IPS DF 6.9 (cell line): ENCODE measurements around the gene SLX4IP.

ENCODE experiments used
- DNase-seq: peaks from one replicate; pipeline ENCODE4 v3.0.0-alpha.2; 2013; ENCODE audit warnings: low read depth, low spot score
- H3K27ac ChIP-seq: one replicate; pipeline ENCODE4 v1.5.1; 2013; ENCODE audit warnings: low read length, control low read depth
- H3K27me3 ChIP-seq: 2 replicates; pipeline ENCODE4 v1.6.1; 2013; ENCODE audit warnings: mild to moderate bottlenecking, low read length; ENCODE audit not compliant: control insufficient read depth, insufficient read depth
- H3K36me3 ChIP-seq: 2 replicates; pipeline ENCODE4 v1.6.1; 2013; ENCODE audit warnings: low read length; ENCODE audit not compliant: control insufficient read depth, insufficient read depth
- H3K4me1 ChIP-seq: 2 replicates; pipeline ENCODE4 v1.6.1; 2013; ENCODE audit warnings: low read length; ENCODE audit not compliant: control insufficient read depth, insufficient read depth
- H3K4me3 ChIP-seq: 2 replicates; pipeline ENCODE4 v1.5.1; 2013; ENCODE audit warnings: mild to moderate bottlenecking, low read length
- H3K9me3 ChIP-seq: 2 replicates; pipeline ENCODE4 v1.6.1; 2013; ENCODE audit warnings: low read length, inconsistent platforms; ENCODE audit not compliant: control insufficient read depth, insufficient read depth
- WGBS: extraction: QIAGEN DNeasy Blood & Tissue Kit; methylation state at CpG from one replicate; pipeline ENCODE4 v1.1.7; 2013; ENCODE audit warnings: mixed read lengths, missing lambda C conversion rate; ENCODE audit not compliant: insufficient read length, insufficient coverage; 5-methylcytosine and 5-hydroxymethylcytosine counted together

Gene SLX4IP

DNA sequence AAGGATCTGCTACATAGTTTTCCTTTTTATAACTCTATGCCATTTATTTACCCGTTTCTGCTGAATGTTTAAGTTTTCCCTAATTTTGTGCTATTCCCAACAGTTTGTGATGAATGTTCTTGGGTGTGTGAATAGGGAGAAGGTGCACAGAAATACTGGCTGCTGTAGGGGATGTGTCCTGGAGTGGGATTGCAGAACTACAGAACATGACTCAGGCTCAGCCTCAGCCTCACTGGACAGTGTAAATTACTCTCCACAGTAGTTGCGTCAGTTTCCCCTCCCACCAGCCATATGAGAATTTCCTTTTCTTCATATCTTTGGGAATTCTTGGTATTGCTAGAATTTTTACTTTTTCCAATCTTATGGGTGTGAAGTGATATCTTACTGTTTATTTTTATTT, 57.0 kb downstream of the SLX4IP start:
- WGBS = no CpG with 5 or more reads among the region's 2 CpGs
- Histone ChIP-seq H3K27me3 (no peaks in the 10 kb centered on the region), H3K4me3 (no peak overlapping the region), H3K36me3 (no peaks in the 10 kb centered on the region), H3K4me1 (peaks cover 2% of the 10 kb centered on the region; the same call in 1 of the 2 replicates), H3K27ac (no peak overlapping the region), H3K9me3 (no peaks in the 10 kb centered on the region)
- no peak for DNase-seq

DNA sequence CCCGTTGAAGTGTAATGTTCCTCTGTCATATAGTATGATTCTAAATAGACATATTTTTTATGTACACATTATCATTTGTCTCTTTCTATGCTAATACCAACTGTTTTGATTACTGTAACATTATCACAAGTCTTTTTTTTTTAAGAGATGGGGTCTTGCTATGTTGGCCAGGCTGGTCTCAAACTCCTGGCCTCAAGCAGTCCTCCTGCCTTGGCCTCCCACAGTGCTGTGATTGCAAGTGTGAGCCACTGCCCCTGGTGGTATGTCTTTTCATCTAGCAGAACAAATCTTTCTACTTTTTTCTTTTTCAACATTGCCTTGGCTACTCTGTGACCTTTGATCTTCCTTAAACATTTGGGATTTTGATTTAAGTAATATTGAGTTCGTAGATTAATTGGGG, 57.7 kb downstream of the SLX4IP start:
- Histone ChIP-seq H3K36me3 (no peaks in the 10 kb centered on the region), H3K4me3 (no peak overlapping the region), H3K27me3 (no peaks in the 10 kb centered on the region), H3K27ac (no peak overlapping the region), H3K9me3 (no peaks in the 10 kb centered on the region), H3K4me1 (peaks cover 2% of the 10 kb centered on the region; the same call in 1 of the 2 replicates)
- WGBS = no CpG with 5 or more reads among the region's 2 CpGs
- no peak for DNase-seq

DNA sequence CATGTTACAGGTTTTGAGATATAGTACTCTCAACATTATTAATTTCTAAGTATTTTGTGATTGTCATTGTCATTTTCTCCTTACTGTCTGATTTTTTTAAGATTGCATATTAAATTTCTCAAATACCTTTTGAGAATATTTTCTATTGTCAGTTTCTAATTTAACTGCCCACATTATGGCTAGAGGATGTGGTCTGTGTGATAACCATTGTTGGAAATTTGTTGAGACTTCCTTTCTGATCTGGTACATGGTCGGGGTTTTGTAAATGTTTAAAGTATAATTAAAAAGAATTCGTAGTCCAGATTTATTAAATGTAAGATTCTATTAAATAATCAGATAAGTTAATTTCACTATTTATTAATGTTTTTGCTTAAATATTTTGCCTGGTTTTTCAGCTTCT, 60.1 kb downstream of the SLX4IP start:
- WGBS = 100% methylated on average over 2 of the region's 2 CpGs

DNA sequence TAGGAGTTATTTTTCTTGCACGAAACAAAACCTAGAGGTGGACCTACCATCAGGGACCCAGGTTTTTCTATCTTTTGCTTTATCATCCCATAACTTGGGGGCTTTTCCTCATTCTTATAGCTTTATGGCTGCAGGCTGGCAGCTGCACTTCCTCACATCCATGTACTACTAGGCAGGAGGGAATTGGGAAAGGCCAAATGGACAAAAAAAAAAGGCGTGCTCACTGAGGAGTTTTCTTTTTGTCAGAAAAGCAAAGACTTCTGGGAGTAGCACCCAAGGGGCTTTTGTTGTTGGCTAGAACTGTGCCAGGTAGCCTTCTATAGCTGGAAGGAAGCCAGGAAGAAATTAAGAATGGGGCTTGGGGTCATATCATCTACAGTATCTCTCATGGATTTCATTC, 61.4 kb downstream of the SLX4IP start:
- no peaks in the 10 kb centered on the region for H3K36me3 ChIP-seq
- H3K4me3 ChIP-seq = no peak overlapping the region
- H3K27ac ChIP-seq = no peak overlapping the region
- peaks cover 4% of the 10 kb centered on the region; the same call in 1 of the 2 replicates for H3K4me1 ChIP-seq
- no peak for DNase-seq
- H3K27me3 ChIP-seq = no peaks in the 10 kb centered on the region
- no peaks in the 10 kb centered on the region for H3K9me3 ChIP-seq
- WGBS = no CpG with 5 or more reads among the region's 2 CpGs

More for the DNA sequence above, 60.1 kb downstream of the SLX4IP start:
- Histone ChIP-seq H3K27ac (no peak overlapping the region), H3K4me3 (no peak overlapping the region), H3K9me3 (no peaks in the 10 kb centered on the region), H3K27me3 (no peaks in the 10 kb centered on the region), H3K4me1 (peaks cover 2% of the 10 kb centered on the region; the same call in 1 of the 2 replicates), H3K36me3 (no peaks in the 10 kb centered on the region)
- DNase-seq = no peak

DNA sequence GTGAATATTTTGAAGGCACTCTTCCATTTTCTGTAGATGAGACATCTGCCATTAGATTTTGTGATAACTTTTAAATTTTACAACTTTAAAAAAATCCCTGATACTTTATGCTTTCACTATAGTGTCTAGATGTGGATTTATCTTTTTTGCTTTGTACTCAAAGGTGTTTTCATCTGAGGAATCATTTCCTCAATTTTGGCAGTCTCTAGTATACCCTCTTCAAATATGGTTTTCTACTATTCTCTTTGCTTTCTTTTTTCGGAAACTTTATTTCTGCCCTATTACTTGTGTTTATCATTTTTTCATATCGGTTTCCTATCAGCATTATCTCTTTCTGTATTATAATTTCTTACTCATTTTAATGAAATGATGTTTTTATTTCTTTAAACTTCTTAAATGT, 62.2 kb downstream of the SLX4IP start:
- Histone ChIP-seq H3K27me3 (no peaks in the 10 kb centered on the region), H3K27ac (no peak overlapping the region), H3K36me3 (no peaks in the 10 kb centered on the region), H3K4me1 (peaks cover 6% of the 10 kb centered on the region), H3K9me3 (no peaks in the 10 kb centered on the region), H3K4me3 (no peak overlapping the region)
- no CpG with 5 or more reads among the region's 2 CpGs for WGBS
- no peak for DNase-seq

DNA sequence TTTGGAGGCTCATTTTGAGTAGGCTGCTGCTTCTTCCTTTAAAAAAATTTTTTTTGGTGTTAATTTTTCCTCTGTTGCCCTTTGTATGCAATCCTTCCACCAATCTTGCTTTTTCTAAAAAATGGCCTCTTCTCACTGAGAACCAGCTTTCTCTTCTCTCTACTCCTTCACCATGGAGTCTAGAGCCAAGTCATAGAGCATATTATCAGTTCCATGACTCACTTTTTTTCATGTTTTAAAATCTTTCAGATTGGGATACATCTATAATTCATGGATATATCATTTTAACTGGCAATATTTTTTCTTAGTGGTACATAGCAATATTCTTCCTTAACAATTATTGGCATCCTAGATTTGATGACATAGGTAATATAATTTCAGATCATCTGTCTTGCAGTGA, 62.7 kb downstream of the SLX4IP start:
- H3K36me3 ChIP-seq = no peaks in the 10 kb centered on the region
- no peak for DNase-seq
- H3K27ac ChIP-seq = no peak overlapping the region
- H3K4me3 ChIP-seq = no peak overlapping the region
- no peaks in the 10 kb centered on the region for H3K9me3 ChIP-seq
- H3K27me3 ChIP-seq = no peaks in the 10 kb centered on the region
- H3K4me1 ChIP-seq = peaks cover 8% of the 10 kb centered on the region

DNA sequence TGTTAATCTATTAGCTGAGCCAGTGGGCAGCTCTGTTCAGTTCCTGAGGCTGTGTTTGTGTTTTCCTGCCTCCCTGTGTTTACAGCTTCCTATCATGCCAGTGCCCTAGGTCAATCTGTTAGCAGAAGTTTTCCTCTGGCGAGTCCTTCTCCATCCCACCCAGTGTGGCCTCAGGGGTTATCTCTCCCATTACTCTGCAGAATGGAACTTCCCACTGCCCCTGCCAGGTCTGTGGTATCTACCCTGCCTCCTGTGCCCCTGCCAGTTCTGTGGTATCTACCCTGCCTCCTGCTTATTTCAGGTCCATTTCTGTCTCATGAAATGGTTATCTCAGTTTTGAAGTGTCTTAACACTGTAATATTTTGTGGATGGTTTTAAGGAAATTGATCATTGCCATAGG, 63.1 kb downstream of the SLX4IP start:
- no CpG with 5 or more reads among the region's 1 CpG for WGBS
- Histone ChIP-seq H3K27ac (no peak overlapping the region), H3K4me1 (peaks cover 8% of the 10 kb centered on the region), H3K27me3 (no peaks in the 10 kb centered on the region), H3K36me3 (no peaks in the 10 kb centered on the region), H3K9me3 (no peaks in the 10 kb centered on the region), H3K4me3 (no peak overlapping the region)
- DNase-seq = no peak

DNA sequence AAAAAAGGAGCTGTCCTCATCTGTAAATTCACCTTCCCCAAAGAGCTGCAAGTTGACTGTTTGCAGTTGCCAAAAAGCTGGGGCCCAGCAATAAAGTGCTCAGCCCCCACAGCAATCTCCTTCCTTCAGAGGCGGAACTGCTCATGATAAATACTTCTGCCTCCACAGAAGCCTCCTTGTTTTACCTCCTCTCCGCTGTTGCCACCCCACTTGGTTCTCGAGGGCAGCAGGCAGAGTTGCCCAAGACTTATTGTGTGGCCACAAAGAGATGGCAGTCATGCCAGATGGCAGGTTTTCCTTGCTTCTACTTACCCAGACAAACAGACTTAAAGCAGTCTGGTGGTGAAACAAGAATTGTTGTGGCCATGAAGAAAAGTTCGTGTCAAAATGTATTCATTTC, 66.3 kb downstream of the SLX4IP start:
- no CpG with 5 or more reads among the region's 4 CpGs for WGBS
- Histone ChIP-seq H3K4me3 (no peak overlapping the region), H3K27me3 (no peaks in the 10 kb centered on the region), H3K36me3 (no peaks in the 10 kb centered on the region), H3K27ac (no peak overlapping the region), H3K9me3 (no peaks in the 10 kb centered on the region), H3K4me1 (peaks cover 8% of the 10 kb centered on the region)
- DNase-seq = no peak

DNA sequence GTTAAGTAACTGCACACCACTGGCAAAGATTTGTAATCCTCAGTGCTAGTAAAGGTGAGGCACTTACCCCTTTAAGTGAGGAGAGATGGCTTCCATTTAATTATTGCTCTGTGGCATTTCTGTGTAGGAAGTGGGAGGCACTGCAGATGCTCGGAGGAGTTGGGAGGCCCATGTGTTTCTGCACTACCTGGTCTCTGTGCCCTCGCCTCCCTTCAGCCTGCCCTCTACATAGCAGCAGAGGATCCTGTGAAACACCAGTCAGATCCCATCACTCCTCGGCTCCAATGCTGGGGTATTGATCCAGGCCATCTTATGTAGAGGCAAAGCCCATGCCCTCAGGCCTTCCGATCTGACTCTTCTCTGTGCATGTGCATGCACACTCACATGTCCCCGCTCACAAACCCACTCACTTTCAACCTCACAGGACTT, 67.0 kb downstream of the SLX4IP start:
- Histone ChIP-seq H3K4me1 (peaks cover 8% of the 10 kb centered on the region), H3K9me3 (no peaks in the 10 kb centered on the region), H3K27ac (no peak overlapping the region), H3K36me3 (no peaks in the 10 kb centered on the region), H3K27me3 (no peaks in the 10 kb centered on the region), H3K4me3 (no peak overlapping the region; the same call in 1 of the 2 replicates)
- DNase-seq = no peak
- WGBS = no CpG with 5 or more reads among the region's 5 CpGs

DNA sequence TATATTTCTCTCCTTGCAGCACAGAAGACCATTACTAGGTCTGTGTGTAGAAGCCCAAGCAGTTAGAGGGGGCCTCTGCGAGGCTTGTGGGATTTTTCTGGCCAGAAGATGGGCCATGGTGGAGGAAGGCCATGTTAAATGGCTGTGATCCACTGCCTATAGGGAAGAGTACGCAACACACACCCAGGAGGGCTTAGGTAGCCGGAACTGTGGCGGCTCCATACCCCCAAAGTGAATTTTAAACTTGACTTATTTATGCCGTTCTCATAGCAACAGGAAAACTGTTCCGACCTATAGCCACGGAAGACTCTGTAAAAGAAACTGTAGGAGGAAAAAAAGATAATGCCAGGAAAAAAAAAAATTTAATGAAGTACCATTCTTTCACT, 69.5 kb downstream of the SLX4IP start:
- DNase-seq = no peak
- H3K4me3 ChIP-seq = no peak overlapping the region
- H3K36me3 ChIP-seq = no peaks in the 10 kb centered on the region
- H3K9me3 ChIP-seq = no peaks in the 10 kb centered on the region
- H3K4me1 ChIP-seq = peaks cover 6% of the 10 kb centered on the region
- H3K27ac ChIP-seq = no peak overlapping the region
- no CpG with 5 or more reads among the region's 7 CpGs for WGBS
- no peaks in the 10 kb centered on the region for H3K27me3 ChIP-seq

DNA sequence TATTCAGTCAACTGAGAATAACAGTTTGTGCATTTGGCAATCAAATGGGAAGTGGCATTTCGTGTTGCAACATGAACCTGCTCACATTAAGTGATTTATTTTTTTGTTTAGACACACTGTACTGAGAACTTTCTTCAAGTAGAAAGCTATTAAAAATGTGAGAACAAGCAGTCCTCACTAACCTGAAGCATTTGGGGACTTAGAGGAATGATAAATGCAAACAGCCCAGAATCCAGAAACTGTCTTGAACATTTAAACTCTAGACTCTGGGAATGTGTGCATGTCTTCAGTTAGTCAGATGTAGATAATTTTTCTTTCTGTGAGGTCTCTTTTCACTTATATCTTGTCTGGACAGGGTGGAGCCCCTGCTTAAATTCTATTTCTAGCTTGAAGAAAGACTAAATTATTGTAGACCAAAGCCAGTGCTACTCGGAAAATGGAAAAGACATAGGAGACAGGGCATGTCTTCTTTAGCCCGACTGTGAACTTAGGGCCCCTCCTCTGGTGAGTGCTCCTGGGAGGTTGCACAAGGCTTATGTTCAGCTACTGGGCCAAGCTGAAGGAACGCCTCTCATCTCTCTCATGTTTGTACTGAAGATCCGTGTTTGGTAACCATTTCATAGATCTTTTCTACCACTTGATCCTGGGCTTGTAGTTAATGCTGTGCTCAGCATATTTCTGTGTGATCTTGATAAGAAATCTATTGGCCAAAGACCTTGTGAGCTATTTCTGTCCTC, 70.1 kb downstream of the SLX4IP start:
- Histone ChIP-seq H3K4me1 (peaks cover 7% of the 10 kb centered on the region), H3K27me3 (no peaks in the 10 kb centered on the region), H3K36me3 (no peaks in the 10 kb centered on the region), H3K9me3 (no peaks in the 10 kb centered on the region), H3K27ac (no peak overlapping the region), H3K4me3 (no peak overlapping the region)
- no peak for DNase-seq
- no CpG with 5 or more reads among the region's 5 CpGs for WGBS
